Measurements from ENCODE around the gene CCSER2.
"Not testable (repeated sequence)": the region's sequence is repeated elsewhere in the genome, so short reads cannot be mapped to it uniquely, and the experiment has no call there.

CCSER2 gene

GRCh38 chr10:84407388-84408049, 79.1 kb downstream of the CCSER2 start:
- Histone ChIP-seq H4K20me1 (ENCODE audit: insufficient read depth, low read length, poor library complexity, severe bottlenecking) (no peaks in the 10 kb centered on the region), H3F3A (ENCODE audit: low read depth) (no peaks in the 10 kb centered on the region), H3K4me2 (ENCODE audit: low read depth, low read length, poor library complexity, severe bottlenecking) (no peak overlapping the region), H3K4me3 (ENCODE audit: low read length, poor library complexity, severe bottlenecking) (no peak overlapping the region), H3K4me1 (ENCODE audit: insufficient read depth, low read length, poor library complexity, severe bottlenecking) (no peaks in the 10 kb centered on the region), H3K79me2 (ENCODE audit: insufficient read depth, low read length) (no peaks in the 10 kb centered on the region), H3K36me3 (ENCODE audit: insufficient read depth, low read length) (no peaks in the 10 kb centered on the region), H3K9me3 (ENCODE audit: insufficient read depth, low read depth, low read length) (peaks cover 13% of the 10 kb centered on the region), H2AFZ (ENCODE audit: low read length) (no peak overlapping the region), H3K9me2 (replicated peaks; ENCODE audit: low read depth, low read length) (no peaks in the 10 kb centered on the region), H3K9ac (ENCODE audit: low read depth, low read length, poor library complexity, severe bottlenecking) (no peak overlapping the region), H3K27me3 (ENCODE audit: insufficient read depth, low read length, poor library complexity, severe bottlenecking) (no peaks in the 10 kb centered on the region)
- TF ChIP-seq EZH2phosphoT487 (IDR thresholded peaks at IDR 0.05; ENCODE audit: borderline replicate concordance) = no peak
- no peak for TF ChIP-seq CTCF (conservative IDR thresholded peaks at IDR 0.05; ENCODE audit: low read length)

GRCh38 chr10:84412482-84412881, 84.1 kb downstream of the CCSER2 start:
- H4K20me1 ChIP-seq (ENCODE audit: insufficient read depth, low read length, poor library complexity, severe bottlenecking) = no peaks in the 10 kb centered on the region
- peaks cover 31% of the 10 kb centered on the region for H3K9me3 ChIP-seq (ENCODE audit: insufficient read depth, low read depth, low read length)
- no peaks in the 10 kb centered on the region; the same call in 1 of the 2 replicates for H3K79me2 ChIP-seq (ENCODE audit: insufficient read depth, low read length)
- H3F3A ChIP-seq (ENCODE audit: low read depth) = no peaks in the 10 kb centered on the region
- H2AFZ ChIP-seq (ENCODE audit: low read length) = no peak overlapping the region
- no peak overlapping the region for H3K4me3 ChIP-seq (ENCODE audit: low read length, poor library complexity, severe bottlenecking)
- H3K36me3 ChIP-seq (ENCODE audit: insufficient read depth, low read length) = no peaks in the 10 kb centered on the region
- no peaks in the 10 kb centered on the region for H3K9me2 ChIP-seq (replicated peaks; ENCODE audit: low read depth, low read length)
- no peaks in the 10 kb centered on the region for H3K27me3 ChIP-seq (ENCODE audit: insufficient read depth, low read length, poor library complexity, severe bottlenecking)
- H3K4me2 ChIP-seq (ENCODE audit: low read depth, low read length, poor library complexity, severe bottlenecking) = no peak overlapping the region
- no peaks in the 10 kb centered on the region for H3K4me1 ChIP-seq (ENCODE audit: insufficient read depth, low read length, poor library complexity, severe bottlenecking)
- TF ChIP-seq EZH2phosphoT487 (IDR thresholded peaks at IDR 0.05; ENCODE audit: borderline replicate concordance) = no peak
- TF ChIP-seq CTCF (conservative IDR thresholded peaks at IDR 0.05; ENCODE audit: low read length) = no peak
- H3K9ac ChIP-seq (ENCODE audit: low read depth, low read length, poor library complexity, severe bottlenecking) = no peak overlapping the region

GRCh38 chr10:84414110-84414509, 85.7 kb downstream of the CCSER2 start:
- H3K79me2 ChIP-seq (ENCODE audit: insufficient read depth, low read length); H2AFZ ChIP-seq (ENCODE audit: low read length); H3F3A ChIP-seq (ENCODE audit: low read depth); H4K20me1 ChIP-seq (ENCODE audit: insufficient read depth, low read length, poor library complexity, severe bottlenecking); H3K36me3 ChIP-seq (ENCODE audit: insufficient read depth, low read length); H3K9me2 ChIP-seq (replicated peaks; ENCODE audit: low read depth, low read length); H3K4me1 ChIP-seq (ENCODE audit: insufficient read depth, low read length, poor library complexity, severe bottlenecking); H3K4me2 ChIP-seq (ENCODE audit: low read depth, low read length, poor library complexity, severe bottlenecking); H3K9ac ChIP-seq (ENCODE audit: low read depth, low read length, poor library complexity, severe bottlenecking); H3K27me3 ChIP-seq (ENCODE audit: insufficient read depth, low read length, poor library complexity, severe bottlenecking); H3K4me3 ChIP-seq (ENCODE audit: low read length, poor library complexity, severe bottlenecking): not testable (repeated sequence)
- peaks cover 31% of the 10 kb centered on the region for H3K9me3 ChIP-seq (ENCODE audit: insufficient read depth, low read depth, low read length)

Measured in Loucy (cell line).